NCI-H446 treated with DMSO at 0.1 percent for 48 hours (cell line): ENCODE data around the gene FBRSL1.

Experiments
- DNase-seq: peaks from one replicate; lab custom pipeline; 2025; lab: John Stamatoyannopoulos, UW

FBRSL1 gene

DNA sequence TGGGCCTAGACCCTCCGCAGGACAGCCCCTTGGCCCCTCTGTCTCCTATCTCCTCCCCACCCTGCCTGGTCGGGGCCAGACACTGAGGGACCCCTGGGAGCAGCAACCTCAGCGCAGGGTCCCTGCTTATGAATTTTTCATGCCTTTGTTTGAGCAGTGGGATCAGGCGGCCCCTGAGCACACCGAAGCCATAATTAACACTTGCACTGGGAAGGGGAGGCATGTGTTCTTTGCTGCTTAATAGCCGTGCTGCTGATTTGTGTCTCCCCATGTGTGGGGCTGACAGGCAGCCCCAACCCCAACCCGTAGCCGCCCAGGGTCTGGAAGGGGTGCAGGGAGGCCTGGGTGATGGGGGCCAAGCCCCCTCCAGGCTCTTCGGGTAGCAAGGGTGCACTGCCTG lies 52.7 kb downstream of the FBRSL1 start:
- DNase-seq = no peak

DNA sequence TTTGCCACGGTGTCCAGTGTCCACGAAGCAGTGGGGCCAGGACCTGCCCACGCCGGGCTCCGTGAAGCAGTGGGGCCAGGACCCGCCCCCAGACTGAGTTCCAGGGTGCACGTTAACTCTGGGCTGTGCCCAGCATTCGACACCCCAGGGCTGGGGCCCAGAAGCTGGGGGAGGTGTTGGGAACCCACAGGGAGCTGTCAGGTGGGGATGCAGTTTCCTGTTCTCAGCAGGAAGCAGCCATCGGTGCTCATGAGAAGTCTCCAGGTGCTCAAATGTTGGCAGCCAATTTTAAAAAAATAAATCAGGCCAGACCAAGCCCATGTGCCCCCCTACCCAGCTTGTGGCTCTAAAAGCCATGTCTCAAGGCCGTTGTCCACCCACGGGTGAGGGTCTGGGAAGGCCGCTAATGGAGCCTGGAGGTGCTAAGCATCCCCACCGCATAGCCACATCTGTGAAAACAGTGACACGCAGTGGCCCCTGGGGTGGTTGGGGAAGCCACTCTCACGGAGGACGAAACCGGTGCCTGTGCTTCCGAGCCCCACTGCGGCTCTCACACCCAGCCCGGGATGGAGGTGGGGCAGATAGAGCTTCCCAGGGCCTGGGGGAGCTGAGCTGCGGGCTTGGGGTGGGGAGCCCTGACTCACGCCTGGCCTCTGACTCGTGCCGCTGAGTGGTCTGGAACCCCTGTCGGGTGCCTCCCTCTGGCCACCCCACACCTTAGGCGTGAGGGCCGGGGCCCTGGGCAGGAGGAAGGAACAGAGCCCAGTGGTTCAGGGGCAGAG lies 53.5 kb downstream of the FBRSL1 start:
- DNase-seq = no peak

DNA sequence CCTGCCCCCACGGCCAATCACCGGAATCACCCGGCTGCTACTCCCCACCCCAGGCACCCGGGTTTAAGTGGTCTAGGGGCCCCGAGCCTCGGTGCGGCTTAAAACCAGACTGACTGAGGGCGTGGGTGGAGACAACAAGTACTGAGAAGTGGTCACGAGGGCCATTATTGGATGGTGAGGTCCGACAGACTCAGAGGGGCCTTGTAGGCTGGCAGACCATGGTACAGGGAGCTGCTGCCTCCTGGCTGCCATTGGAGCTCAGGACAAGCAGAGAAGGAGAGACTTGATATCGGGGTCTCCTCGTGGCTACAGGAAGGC lies 54.1 kb downstream of the FBRSL1 start:
- no peak for DNase-seq

DNA sequence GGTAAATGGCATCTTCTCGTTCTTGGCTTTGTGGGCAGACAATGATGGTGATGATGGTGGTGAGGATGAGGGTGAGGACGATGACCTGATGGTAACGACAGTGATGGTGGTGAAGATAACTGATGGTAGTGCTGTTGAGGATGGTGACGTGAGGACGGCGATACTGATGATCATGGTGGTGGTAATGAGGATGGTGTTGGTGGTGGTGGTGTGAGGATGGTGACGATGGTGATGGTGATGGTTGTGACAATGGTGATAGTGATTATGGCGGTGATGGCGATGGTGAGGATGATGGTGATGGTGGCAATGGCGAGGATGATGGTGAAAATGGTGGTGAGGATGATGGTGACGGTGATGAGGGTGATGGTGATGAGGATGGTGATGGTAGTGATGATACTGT lies 54.5 kb downstream of the FBRSL1 start:
- DNase-seq = no peak

DNA sequence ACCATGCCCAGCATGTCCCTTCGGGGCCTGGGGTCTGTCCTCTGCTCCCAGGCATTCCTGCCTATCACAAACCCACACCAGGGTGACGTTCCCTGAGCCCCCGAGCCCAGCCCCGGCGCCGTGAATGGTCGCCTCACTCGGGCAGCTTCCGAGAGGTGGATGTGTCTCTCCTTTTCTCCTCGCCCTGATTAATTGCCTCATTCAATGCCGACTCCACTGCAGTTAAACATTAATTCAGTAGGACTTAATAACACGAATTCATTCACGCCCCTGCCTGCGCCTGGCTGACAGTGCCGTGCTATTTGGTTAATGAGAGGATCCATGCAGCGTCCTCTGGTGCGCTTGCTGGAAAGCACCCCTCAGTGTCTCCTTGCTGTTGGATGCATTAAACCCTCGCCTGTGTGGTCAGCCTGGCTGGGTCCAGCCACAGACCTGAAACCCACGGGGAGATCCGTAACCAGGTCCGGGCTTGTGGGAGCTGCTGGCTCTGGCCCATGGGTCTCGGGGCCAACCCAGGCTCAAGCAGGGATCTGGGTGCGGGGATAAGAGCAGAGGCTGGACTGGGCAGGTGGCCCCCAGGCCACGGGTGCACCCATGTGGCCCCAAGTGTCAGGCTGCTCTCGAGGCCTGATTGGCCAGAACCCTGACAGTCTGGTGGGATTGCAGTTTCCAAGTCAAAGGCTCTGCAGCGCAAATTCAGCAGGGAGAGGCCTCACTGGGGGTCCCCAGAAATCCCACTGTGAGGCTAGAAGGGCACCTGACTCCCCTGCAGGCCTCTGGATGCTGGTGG lies 55.4 kb downstream of the FBRSL1 start:
- no peak for DNase-seq

DNA sequence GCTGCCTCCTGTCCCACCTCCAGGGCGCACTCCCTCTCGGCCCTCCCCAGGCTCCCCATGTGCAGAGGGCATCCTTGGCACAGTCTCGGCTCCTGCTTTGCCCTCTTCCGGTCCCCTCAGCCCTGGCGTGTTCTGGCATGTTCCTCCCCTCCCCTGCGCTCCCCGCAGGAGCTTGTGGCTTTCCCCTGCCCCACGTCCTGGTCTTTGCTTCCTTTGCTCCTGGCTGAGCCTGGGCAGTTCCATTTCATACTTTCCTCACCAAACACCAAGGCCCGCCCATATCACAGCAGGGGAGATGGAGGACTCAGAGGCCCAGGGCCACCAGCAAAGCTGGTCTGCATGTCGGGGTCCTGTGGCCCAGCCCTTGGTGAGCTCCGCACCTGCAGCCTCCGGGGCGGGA lies 56.0 kb downstream of the FBRSL1 start:
- no peak for DNase-seq

DNA sequence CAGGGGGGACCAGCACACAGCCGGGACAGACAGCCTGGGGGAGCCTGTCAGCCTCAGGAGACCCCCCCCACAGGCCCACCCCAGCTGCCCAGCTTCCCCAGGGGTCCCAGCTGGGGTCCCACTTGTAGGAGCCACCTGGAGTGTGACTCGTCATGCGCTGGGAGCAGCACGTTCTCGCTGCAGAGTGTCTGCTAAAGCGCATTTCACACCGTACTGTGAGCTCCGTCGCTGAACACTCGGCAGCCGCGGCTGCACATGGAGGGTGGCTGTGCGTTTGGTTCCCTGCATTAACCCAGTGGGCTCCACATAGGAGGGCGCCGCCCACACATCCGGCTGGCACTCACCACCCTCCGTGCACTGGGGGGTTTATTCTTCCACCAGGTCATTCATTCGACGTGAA lies 56.7 kb downstream of the FBRSL1 start:
- no peak for DNase-seq

DNA sequence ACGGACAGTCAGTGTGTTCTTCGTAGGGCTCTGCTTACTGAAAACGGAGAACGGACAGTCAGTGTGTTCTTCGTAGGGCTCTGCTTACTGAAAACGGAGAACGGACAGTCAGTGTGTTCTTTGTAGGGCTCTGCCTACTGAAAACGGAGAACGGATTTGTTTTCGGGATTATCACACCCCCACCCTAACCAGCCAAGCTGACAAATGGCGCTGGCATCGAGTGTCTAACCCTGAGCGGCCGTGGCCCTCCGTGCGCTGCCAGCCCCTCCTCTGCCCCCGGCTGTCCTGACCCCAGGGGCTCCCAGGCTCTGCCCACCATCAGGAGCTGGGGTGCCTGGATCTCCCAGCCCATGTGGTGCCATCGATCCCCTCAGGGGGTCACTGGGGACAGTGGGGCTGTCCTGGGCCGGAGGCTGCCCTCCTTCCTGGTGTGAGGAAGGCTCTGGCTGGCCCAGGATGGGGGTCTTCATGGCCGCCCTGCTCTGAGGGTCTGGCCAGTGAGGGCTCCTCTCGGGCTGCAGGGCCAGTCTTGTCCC lies 57.3 kb downstream of the FBRSL1 start:
- no peak for DNase-seq

DNA sequence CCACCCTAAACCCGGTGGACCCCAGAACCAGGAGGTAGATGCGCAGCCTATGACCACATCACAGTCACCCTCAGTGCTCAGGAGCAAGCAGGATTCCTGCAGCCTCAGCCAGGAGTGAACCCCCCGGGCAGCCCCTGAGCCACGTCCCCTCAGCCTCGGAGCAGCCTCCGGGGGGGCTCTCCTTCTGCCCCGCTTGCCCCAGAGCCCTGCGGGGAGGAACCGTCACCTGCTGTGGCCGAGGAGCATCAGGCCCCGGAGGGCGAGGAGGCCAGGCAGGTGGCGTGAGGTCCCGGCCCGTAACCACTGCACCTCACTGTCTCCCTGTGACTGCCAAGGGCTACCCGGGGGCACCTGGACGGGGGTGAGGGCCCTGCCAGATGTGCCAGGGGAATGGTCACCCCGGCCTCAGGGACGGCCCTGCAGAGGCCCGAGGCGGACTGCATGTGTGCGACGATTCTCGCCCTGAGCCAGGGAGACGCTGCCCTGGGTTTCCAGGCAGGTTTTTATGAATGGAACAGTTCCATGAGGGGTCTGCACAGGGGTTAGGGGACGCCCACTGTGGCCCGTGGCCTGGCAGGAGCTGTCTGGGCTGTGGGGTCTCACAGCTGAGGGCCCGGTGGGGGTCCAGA lies 58.6 kb downstream of the FBRSL1 start:
- no peak for DNase-seq

DNA sequence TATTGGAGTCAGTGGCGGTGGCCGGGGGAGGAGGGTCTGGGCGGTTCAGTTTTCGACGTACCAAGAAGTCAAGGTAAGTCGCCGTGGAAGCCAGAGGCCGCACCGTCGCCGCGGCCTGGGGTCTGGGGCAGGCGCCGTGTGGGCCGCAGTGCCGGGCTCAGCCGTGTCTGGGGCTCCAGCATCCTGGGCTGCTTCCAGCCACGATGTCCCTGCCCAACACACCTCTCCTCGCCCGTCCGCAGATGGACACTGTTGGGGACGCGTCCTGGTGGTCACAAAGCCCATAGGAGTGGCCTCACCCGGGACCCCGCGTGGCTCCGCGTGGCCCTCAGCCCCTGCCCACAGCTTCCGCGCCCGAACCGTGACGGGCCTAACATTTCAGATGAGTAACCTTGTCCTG lies 59.1 kb downstream of the FBRSL1 start:
- DNase-seq = no peak

DNA sequence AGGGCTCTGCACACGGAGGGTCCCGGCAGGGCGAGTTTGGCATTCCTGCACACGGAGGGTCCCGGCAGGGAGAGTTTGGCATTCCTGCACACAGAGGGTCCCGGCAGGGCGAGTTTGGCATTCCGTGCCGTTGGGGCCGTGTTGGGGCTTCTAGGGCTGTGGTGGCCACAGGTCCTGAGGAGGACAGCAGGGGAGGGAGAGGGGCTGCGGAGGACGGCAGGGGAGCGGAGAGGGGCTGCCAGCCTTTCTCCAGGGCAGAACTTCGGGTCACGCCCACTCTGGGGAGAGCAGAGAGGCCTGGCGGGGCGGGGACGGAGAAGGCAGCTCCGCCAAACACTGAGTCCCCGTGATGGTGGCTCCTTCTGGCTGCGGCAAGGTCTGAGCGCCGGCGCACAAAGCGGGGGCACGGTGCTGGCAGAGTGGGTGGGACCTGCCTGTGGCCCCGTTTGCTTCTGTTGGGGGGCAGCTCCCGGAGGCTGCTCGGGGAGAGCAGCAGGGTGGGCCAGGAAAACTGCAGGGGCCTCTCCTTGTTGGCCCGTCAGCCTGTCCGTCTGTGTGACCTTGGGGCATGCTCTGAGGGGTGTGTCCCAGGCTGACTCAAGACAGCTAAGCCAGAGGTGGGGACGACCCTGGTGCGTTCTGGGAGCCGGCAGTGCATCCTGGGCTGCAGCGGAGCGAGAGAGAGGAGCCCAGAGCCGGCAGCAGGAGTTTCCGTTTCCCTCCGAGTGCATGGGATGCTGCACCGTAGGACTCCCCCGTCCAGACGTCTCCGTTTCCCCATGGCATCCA lies 60.3 kb downstream of the FBRSL1 start:
- DNase-seq = no peak

DNA sequence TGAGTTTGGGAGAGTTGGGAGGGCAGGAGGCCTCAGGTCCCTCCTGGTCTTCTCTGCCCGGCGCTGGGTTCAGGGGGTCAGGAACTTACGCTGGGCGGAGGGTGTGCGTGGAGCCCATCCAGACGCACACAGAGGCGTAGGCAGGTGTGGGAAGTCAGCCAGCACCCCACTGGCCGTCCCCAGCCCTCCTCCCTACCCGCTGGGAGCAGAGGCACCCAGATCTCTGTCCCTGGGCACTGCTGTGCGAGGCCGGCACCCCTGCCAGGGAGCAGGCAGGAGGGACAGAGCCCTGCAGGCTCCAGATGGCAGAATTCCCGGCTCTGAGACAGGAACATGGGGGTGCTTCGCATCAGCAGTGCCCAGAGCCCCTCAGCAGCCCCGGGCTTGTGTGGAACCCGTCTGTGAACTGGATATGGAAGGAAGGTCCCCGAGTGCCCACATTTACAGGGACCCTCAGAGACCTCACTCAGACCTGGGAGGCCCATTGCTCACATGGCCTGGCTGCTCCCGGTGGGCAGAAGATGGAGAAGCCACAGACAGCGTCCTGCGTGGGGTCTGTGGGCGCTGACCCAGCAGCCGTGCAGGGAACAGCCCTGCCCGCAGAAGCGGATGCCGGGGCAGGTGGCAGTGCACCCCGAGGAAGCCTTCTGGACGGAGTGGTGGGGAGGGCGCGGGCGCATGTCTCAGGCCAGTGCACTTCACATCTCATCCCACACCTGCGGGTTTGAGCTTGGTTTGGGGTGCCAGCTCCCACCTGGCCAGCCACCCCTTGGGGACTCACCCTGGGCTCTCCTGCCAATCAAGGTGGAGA lies 61.1 kb downstream of the FBRSL1 start:
- no peak for DNase-seq

DNA sequence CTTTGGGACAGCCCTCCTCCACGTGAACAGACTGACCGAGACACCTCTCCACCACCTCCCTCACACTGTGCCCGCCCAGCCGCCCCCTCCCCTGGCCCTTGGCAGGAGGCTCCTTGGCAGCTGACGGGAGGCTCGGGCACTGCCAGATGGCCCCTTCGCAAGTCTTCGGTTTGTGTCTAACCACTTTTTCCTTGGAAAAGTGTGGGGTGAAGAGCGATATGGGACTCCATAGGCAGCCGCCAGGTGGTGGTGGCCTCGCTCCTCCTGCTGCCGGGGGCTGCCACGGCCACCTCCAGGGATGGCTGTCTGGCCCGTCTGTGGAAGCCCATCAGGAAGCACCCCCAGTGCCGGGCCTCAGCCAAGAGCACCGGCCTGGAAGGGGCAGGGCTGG lies 61.7 kb downstream of the FBRSL1 start:
- no peak for DNase-seq

DNA sequence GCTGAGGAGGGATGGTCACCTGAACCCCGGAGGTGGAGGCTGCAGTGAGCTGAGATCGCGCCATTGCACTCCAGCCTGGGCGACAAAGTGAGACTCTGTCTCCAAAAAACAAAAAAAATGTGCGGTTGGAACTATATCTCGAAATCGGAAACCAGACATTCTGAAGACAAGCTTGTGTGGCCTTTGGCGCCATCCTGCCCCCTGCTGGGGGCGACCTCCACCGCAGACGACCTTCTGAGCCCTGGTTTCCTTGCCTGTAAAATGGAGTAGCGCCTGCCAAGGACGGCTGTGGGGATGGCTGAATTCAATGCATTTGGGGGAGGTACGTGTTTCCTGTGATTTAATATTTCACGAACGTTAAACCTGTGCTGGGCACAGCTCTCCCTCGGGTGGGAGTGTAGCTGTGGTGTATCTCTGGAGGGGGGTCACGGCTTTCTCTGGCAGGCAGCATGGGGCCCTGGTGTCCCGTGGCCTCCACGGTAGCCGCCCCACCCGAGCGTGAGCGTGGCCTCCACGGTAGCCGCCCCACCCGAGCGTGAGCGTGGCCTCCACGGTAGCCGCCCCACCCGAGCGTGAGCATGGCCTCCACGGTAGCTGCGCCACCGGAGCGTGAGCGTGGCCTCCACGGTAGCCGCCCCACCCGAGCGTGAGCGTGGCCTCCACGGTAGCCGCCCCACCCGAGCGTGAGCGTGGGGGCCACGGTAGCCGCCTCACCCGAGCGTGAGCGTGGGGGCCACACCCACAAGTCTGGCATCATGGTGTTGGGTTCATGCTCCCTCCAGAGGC lies 65.1 kb downstream of the FBRSL1 start:
- DNase-seq = no peak

DNA sequence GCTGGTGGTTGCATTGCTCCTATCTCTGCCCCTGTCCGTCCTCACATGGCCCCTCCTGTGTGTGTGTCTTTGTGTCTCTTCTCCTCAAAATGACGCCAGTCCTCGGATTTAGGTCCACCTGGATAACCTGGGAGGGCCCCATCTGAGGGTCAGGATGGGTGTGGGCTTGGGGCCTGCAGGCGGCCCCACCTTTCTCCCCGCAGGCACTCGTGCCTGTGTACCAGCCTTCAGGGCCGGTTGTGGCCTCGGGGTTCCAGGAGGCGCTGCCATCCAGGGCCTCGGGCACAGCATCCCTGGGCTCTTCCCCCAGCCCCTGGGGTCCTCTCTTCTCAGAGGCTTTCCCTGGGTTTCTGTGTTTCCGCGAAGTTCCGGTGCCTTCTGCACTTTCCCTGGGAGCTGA lies 65.7 kb downstream of the FBRSL1 start:
- DNase-seq = no peak

DNA sequence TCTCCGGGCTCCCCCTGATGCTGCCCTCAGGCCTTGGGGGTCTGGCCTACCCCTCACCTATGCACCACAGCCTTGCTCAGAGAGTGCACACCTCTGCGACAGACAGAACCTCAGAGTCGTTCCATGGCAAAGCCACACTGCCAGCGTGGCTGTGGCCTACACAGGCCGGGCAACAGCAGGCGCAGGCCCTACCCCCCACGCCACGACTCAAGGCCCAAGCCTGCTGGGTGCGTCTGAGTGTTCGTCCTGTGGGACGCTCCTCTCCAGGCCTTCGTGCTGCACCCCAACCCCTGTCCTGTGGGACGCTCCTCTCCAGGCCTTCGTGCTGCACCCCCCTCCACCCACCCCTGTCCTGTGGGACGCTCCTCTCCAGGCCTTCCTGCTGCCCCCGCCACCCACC lies 66.3 kb downstream of the FBRSL1 start:
- no peak for DNase-seq

DNA sequence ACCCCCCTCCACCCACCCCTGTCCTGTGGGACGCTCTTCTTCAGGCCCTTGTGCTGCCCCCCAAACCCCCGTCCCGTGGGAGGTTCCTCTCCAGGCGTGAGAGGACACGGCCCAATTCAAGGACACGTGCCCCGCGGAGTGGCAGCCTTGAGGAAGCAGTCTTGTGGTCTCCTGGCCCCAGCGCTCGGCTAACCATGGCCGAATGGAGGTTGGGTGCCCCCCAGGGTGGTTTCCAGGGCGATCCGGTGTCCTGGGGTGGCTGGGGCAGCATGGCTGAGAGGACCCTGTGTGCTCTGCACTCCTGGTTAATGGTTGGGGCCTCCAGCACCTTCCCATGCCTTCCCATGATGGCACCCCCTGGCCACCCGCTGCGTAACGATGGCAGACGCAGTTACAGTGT lies 66.8 kb downstream of the FBRSL1 start:
- no peak for DNase-seq

DNA sequence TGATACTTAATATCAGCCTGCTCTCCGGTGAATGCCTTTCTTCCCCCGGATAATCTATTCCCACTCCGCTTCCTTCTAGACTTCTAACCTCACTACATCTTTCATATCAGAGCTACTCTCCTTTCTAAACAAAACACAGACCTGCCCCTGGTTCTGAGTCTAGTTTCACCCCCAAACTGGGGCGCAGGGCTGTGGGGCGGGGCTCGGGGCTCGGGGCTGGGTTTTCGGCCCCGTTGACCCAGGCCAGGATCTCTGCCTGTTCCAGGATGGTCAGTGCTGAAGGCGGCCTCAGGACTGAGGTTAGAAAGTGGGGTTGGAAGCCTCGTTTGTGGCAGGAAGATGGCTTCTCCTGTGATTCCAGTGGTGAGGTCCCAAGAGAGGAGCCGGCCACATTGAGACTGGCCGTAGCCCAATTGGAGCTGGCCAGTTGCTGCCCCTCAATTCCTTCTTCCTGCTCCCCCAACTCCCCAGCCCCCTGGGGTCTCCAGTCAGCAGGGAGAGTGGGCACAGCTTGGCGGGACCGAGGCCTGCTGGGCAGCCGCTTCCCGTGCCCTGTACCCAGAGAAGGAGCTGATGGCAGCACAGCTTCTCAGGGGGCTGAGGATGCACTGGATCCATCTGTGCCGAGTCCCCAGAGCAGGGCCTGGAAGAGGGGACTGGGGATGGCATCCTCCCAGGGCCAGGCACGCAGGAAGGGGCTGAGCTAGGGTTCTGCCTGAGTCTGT lies 67.5 kb downstream of the FBRSL1 start:
- DNase-seq = no peak

DNA sequence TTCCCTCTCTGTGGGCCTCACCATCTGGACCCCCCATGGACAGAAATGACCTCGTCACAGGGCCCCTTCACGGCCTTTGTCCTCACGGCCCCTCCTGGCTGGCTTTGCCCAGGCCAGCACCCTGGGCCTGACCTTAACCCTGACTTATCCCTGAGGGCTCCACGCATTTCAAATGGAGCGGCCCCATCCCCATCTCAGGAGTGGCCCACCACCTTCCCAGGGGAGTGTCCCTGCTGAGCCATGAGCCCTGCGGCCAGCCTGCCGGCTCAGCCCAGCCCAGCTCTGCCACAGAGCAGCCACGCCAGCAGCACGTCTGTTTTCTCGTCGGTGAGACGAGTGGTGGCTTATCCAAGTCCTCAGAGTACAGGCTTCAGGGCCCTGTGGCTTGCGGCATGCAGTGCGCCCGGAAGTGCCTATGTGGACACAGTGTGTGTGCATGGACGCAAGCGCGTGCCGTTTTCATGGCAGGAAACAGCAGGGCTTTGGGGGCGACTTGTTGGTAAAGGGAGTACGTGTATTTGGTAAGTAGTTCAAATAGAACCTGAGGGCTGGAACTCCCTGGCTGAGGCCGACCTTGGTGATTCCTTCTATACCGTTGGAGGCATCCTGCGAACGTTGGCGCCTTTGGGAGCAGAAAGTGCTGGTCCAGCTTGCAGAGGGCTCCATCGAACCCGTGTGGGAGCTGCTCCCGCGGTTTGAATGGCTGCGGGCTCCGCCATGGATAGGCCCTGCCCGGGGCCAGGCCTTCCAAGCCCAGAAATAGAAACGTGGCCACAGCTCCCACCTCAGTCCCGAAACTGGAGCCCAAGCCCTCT lies 68.3 kb downstream of the FBRSL1 start:
- DNase-seq = no peak
